Measurements from ENCODE around the gene CCDC146. TPM values are rescaled to one million over a fixed set of nuclear protein-coding genes. Genes with fewer than 3 reads are reported as not detected.

The CCDC146 gene
- total RNA-seq, 4 donors from 2014 or later = 13.7 to 65.1 (median 15.7) TPM

GRCh38 chr7:77235276-77235675, 112.9 kb downstream of the CCDC146 start:
- Histone ChIP-seq H3K4me1 (no peaks in the 10 kb centered on the region), H3K9me3 (peaks cover 2% of the 10 kb centered on the region), H3K36me3 (peaks cover 3% of the 10 kb centered on the region), H3K27ac (no peak overlapping the region), H3K27me3 (no peaks in the 10 kb centered on the region), H3K4me3 (no peak overlapping the region)
- 99% methylated on average over 2 of the region's 2 CpGs for WGBS
- DNase-seq (ENCODE audit: low spot score in 2 of 2) = no peak
- TF ChIP-seq POLR2AphosphoS5 (IDR thresholded peaks at IDR 0.05) = no peak
- TF ChIP-seq EP300 (IDR thresholded peaks at IDR 0.05) = no peak
- TF ChIP-seq CTCF (IDR thresholded peaks at IDR 0.05) = no peak
- TF ChIP-seq POLR2A (IDR thresholded peaks at IDR 0.05) = no peak

GRCh38 chr7:77238703-77239136, 116.3 kb downstream of the CCDC146 start:
- 76% methylated on average over 2 of the region's 2 CpGs for WGBS
- DNase-seq (ENCODE audit: low spot score in 2 of 2) = no peak
- H3K4me1 ChIP-seq = no peaks in the 10 kb centered on the region
- no peak overlapping the region for H3K27ac ChIP-seq
- H3K36me3 ChIP-seq = peaks cover 13% of the 10 kb centered on the region
- H3K4me3 ChIP-seq = no peak overlapping the region
- H3K9me3 ChIP-seq = no peaks in the 10 kb centered on the region
- no peaks in the 10 kb centered on the region for H3K27me3 ChIP-seq
- TF ChIP-seq POLR2AphosphoS5 (IDR thresholded peaks at IDR 0.05) = no peak
- TF ChIP-seq POLR2A (IDR thresholded peaks at IDR 0.05) = no peak
- no peak for TF ChIP-seq EP300 (IDR thresholded peaks at IDR 0.05)
- no peak for TF ChIP-seq CTCF (IDR thresholded peaks at IDR 0.05)

- peaks cover 13% of the 10 kb centered on the region for H3K36me3 ChIP-seq
- H3K4me3 ChIP-seq = no peak overlapping the region
- no peak overlapping the region for H3K27ac ChIP-seq
- no peaks in the 10 kb centered on the region for H3K27me3 ChIP-seq
- DNase-seq (ENCODE audit: low spot score in 2 of 2) = no peak
- TF ChIP-seq EP300 (IDR thresholded peaks at IDR 0.05) (no peak), CTCF (IDR thresholded peaks at IDR 0.05) (no peak), POLR2A (IDR thresholded peaks at IDR 0.05) (no peak), POLR2AphosphoS5 (IDR thresholded peaks at IDR 0.05) (no peak)
- H3K9me3 ChIP-seq = no peaks in the 10 kb centered on the region
- H3K4me1 ChIP-seq = no peaks in the 10 kb centered on the region
- WGBS = 95% methylated on average over 3 of the region's 3 CpGs
These were observed 117.1 kb downstream of the CCDC146 start for GRCh38 chr7:77239471-77239870.

- peaks cover 13% of the 10 kb centered on the region for H3K36me3 ChIP-seq
- H3K4me1 ChIP-seq = peaks cover 2% of the 10 kb centered on the region
- no peaks in the 10 kb centered on the region for H3K9me3 ChIP-seq
- no peaks in the 10 kb centered on the region for H3K27me3 ChIP-seq
- H3K27ac ChIP-seq = no peak overlapping the region
- TF ChIP-seq EP300 (IDR thresholded peaks at IDR 0.05) (no peak), CTCF (IDR thresholded peaks at IDR 0.05) (no peak), POLR2AphosphoS5 (IDR thresholded peaks at IDR 0.05) (no peak), POLR2A (IDR thresholded peaks at IDR 0.05) (no peak)
- DNase-seq (ENCODE audit: low spot score in 2 of 2) = no peak
- WGBS = 95% methylated on average over 2 of the region's 2 CpGs
- no peak overlapping the region for H3K4me3 ChIP-seq
These were observed 119.7 kb downstream of the CCDC146 start for GRCh38 chr7:77242068-77242467.

- H3K4me1 ChIP-seq = peaks cover 2% of the 10 kb centered on the region
- no peak for DNase-seq (ENCODE audit: low spot score in 2 of 2)
- H3K27ac ChIP-seq = no peak overlapping the region
- no peak overlapping the region for H3K4me3 ChIP-seq
- TF ChIP-seq EP300 (IDR thresholded peaks at IDR 0.05) (no peak), CTCF (IDR thresholded peaks at IDR 0.05) (no peak), POLR2AphosphoS5 (IDR thresholded peaks at IDR 0.05) (no peak), POLR2A (IDR thresholded peaks at IDR 0.05) (no peak)
- no peaks in the 10 kb centered on the region for H3K27me3 ChIP-seq
- H3K9me3 ChIP-seq = no peaks in the 10 kb centered on the region
- 78% methylated on average over 2 of the region's 2 CpGs for WGBS
- peaks cover 10% of the 10 kb centered on the region for H3K36me3 ChIP-seq
These were observed 120.1 kb downstream of the CCDC146 start for GRCh38 chr7:77242554-77242953.

All from suprapubic skin (tissue), 4 donors.